Amygdala (tissue), 56 donors: ENCODE data around the gene NDUFS1.
A peak's percentile ranks its signal among the peaks of the same experiment; 100 is the strongest.
"Not testable (repeated sequence)": the region's sequence is repeated elsewhere in the genome, so short reads cannot be mapped to it uniquely, and the experiment has no call there.

ENCODE experiments used
- DNase-seq, 56 donors: peaks; one replicate each; lab custom pipeline; 2025; lab: John Stamatoyannopoulos, UW

The NDUFS1 gene

DNA sequence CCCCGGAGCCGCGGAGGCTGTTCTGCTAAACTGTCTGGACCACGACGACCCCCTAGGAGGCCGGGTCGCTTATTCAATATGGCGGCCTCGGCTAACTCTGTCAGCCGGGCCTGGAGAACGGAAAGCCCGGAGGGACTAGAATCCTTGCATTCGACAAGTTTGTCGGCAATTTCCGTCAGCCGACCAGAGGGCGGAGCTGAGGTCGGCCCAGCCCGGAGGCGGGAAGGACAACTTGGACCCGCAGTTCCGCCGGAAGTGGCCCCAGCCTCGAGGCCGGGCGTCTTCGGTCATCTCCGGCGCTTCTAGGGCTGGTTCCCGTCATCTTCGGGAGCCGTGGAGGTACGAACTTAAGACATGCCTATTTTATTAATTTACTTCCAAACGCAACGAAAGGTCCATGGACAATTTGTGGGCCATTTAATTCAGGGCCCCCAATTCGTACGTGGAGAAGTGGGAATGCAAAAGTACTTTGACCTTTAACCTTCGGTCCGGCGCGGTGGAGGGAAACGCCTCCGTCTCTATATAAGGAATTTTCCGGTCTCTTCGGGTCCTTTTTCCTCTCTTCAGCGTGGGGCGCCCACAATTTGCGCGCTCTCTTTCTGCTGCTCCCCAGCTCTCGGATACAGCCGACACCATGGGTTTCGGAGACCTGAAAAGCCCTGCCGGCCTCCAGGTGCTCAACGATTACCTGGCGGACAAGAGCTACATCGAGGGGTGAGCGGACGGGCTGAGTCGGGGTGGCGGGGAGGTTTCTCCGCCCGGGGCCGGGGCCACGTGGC lies at the start of gene NDUFS1, which contains the start of gene EEF1B2:
Gene NDUFS1, minus strand, starts transcription at position 99 of the 779 bp plus-strand sequence. CDS start 5,766 bp downstream, outside the sequence.
Gene EEF1B2, plus strand, starts transcription at position 550 of the 779 bp plus-strand sequence. Its CDS starts 85 bp downstream, at position 635.
- DNase-seq, result peak; percentile 78 to 99 (median 96)

DNA sequence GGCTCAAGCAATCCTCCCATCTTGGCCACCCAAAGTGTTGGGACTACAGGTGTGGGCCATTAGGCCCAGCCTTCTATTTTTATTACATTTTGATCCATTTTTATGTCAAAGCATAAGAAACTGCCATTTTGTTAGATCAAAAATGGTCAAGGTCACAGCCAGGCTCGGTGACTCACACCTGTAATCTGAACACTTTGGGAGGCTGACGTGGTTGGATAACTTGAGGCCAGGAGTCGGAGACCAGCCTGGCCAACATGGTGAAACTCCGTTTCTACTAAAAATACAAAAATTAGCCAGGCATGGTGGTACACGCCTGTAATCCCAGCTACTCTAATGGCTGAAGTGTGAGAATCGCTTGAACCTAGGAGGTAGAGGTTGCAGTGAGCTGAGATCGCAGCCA lies 49.7 kb upstream of the NDUFS1 start:
- DNase-seq, result no peak

DNA sequence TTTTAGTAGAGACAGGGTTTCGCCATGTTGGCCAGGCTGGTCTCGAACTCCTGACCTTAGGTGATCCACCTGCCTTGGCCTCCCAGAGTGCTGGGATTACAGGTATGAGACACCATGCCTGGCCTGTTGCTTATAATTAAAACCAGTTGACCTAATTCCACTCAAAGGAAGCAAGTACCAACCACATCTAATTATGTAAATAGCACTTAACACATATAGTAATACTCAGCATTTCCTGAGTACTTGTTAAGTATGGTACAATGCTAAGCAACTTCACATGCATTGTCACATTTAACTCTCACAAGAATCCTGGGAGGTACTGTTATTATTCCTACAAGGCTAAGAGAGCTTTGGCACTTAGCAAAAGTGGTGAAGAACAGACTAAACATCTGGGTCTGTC lies 48.1 kb upstream of the NDUFS1 start:
- not testable (repeated sequence) for DNase-seq

DNA sequence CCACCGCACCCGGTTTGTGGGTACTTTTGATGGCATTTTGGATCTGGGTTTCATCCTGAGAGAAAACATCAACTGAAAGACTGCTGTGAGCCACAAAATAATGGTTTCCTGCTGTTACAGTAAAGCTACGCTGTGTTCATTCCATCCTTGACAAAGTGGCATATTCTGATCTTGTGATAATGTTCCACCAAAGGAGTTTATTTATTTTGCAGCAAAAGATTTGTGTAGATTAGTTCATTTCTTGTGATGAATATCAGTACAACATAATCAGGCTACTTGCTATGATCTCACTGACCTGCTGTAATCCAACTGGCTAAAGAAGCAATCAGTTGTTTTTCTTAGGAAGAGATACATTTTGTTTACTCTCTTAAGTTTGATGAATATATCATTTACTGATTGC lies 45.5 kb upstream of the NDUFS1 start:
- DNase-seq, result no peak

DNA sequence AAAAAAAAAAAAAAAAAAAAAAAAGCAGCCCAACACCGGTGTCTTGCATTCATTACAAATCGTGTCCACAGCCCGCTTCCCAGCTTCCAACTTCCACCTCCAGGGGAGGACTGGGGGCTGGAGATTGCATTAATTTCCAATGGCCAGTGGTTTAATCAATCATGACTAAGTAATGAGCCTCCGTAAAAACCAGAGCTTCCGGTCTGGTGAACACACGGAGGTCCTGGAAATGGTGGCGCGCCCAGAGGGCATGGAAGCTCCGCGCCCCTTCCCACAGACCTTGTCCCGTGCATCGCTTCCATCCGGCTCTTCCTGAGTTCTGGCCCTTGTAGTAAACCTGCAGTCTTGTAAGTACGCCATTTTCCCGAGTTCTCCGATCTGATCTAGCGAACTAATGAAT lies 44.1 kb upstream of the NDUFS1 start:
- no peak for DNase-seq

DNA sequence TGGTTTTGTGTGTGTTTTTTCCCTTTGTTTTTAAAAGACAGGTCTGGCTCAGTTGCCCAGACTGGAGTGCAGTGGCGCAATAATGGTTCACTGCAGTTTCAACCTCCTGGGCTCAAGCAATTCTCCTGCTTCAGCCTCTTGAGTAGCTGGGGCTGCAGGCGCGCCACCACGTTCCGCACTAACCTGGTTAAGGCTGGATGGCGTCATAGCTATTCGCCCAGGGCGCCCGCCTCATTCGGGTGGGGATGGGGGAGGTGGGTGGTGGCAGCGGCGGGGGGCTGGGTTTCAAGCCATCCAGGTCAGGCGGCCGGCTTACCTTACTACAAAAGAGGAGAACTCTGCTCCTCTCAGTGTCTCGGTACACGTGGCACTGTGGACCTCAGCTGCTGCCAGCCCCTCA lies 43.2 kb upstream of the NDUFS1 start:
- no peak for DNase-seq

DNA sequence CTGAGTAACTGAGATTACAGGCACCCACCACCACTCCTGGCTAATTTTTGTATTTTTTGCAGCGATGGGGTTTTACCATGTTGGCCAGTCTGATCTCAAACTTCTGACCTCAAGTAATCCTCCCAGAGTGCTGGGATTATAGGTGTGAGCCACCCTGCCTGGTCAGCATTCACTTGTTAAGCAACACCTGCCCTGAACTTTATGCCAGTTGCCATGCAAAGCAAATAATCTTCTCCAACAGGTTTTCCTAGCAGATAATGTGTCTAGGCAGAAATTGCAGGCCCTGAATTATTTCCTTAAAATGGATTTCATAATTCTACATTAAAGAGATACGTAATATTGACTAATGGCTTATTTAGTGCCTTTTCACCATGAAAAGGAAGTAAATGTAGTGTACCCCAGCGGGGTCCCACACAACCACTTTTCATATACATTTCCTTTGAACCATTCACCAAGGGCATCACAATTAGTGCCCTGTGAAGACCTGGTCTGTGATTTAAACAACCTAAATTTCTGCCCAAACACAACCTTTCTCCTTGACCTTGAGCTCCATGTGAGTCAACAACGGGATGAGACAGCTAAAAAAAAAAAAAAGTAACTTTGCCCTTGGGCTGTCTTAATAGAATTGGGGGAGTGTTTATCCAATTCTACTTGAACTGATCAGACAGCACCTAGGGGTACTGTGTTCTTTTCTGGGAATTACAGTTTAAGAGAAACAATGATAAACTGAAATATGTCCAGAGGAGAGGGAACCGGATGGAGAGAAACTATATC lies 42.0 kb upstream of the NDUFS1 start:
- DNase-seq, result no peak

DNA sequence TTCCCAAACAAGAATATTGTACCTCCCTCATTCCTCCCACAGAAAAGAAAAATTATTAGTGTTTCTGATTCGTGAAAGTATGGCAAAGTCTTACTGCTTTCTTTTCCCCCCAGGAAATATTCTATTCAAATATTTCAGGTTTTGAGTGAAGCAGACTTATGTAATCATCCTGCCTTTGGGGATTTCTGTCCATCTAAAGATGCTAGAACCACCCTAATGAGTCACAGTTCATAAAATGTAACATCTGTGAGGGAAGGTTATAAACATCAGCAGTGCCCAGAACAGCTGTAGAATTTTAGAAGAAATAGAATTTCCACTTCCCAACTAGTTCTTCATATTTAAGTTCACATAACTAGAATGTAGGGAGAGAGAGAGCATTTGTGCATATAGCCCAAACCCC lies 39.4 kb upstream of the NDUFS1 start:
- DNase-seq, result no peak

DNA sequence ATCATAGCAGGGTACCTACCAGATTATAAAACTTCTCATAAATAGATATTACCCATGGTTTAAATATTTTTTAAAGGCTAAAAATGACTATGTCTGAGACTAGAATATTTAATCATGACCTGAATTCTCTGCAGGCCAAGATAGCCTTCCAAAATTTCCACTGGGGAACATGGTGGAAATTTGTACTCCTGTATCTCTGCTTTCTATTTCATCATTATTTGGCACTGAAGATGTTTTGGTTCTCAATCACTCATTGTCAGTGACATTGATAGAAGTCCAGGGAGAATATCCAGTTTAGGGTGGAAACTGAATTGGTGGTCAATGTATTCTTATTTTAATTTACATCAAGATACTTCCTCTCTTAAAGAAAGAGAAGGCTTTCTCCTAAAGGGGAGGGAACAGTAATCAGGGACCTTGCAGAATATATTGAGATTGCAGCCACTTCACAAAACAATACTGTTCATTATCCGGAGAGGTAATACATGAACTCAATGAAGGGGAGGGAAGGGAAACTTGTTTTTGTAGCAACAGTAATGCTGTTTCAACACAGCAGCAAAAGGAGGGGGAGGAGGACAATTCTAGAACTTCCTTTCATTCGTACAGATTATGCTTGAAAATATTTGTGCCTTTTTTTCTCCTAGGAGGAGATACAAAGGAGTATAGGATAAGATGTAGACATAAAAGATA lies 34.6 kb upstream of the NDUFS1 start:
- DNase-seq, result no peak

DNA sequence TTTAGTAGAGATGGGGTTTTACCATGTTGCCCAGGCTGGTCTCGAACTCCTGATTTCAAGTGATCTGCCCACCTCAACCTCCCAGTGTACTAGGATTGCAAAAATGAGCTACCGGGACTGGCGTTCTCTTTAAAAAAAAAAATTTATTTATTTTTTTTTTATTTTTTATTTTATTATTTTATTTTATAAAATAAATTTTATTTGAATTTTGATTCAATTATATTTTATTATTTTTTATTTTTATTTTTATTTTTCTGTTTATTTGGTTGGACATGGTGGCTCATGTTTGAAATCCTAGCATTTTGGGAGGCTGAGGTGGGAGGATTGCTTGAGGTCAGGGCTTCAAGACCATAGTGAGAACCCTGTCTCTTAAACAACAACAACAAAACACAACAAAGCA lies 32.9 kb upstream of the NDUFS1 start:
- DNase-seq, result no peak

DNA sequence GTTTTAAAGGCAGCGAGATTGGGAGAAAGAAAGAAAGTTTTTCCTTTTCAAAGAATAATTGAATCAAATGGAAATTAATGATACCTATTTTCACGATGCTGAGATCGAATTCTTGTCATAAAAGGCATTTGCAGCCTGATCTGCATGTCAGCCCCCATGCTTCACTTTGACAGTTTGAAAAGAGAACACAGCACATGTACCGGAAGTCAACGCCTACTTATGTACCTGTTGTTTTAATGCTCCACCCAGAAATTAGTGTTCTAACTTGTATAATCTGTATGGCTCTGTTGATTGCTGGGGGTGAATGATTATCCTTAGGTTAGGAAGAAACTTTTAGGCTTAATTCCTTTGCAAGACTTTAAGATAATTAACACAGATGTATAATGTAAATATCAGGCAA lies 31.4 kb upstream of the NDUFS1 start:
- no peak for DNase-seq

DNA sequence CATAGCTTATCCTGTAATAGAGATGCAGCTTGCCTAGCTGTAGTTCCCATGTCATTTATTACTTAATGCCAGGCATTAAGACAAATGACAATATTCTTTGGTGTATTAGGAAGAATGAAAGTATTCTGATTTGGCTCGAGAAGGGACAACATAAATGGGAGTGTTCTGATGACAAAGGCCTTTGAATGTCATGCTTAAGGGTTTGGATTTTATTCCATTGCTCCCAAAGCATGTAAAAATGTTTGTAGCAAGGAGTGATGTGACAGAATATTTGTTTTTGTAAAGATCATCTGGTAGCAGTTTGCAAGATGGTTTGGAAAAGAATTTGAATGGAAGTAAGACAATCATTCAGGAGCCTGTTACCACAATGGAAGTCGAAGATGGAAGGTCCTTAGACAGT lies 30.9 kb upstream of the NDUFS1 start:
- DNase-seq, result no peak

DNA sequence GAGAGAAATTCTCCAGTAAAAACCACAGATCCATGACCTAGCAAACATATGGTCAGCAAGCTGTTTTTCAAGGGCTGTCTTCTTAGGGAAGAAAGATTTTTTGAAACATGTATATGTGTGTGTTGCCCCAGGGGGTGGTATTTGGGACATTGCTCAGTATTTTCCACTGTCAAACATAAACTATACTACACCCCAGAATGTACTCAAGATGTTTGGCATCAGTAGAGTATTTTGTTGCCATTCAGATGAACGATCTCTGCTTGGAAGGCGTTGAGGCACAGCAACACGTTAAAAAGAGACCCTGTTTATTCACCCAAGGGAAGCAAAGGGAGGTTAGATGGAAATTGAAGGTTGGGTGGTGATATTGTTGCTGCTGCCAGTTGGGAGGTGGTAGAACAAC lies 30.4 kb upstream of the NDUFS1 start:
- no peak for DNase-seq

DNA sequence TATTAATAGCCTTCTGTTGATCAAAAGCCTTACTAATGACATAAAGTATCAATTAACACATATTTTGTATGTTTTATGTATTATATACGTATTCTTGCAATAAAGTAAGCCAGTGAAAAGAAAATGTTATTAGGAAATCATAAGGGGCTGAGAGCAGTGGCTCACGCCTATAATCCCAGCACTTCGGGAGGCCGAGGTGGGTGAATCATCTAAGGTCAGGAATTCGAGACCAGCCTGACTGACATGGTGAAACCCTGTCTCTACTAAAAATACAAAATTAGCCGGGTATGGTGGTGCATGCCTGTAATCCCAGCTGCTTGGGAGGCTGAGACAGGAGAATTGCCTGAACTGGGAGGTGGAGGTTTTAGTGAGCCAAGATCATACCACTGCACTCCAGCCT lies 22.3 kb upstream of the NDUFS1 start:
- not testable (repeated sequence) for DNase-seq

DNA sequence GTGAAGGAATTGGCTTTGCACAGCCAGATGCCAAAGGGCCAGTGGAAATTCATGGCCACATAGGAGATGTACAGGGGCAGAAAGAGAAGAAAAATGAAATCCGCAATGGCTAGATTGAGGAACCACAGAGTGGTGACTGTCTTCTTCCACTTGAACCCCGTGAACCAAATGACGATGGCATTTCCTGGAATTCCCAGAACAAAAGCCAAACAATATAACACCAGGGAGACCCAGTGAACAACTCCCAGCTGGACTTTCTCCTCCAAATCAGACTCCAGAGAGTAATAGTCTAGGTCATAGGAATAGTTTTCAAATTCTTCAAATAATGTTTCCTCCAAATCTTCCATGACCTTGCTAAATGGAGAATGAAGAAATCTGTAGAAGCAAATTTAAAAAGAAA lies 17.7 kb upstream of the NDUFS1 start:
- DNase-seq, result no peak

DNA sequence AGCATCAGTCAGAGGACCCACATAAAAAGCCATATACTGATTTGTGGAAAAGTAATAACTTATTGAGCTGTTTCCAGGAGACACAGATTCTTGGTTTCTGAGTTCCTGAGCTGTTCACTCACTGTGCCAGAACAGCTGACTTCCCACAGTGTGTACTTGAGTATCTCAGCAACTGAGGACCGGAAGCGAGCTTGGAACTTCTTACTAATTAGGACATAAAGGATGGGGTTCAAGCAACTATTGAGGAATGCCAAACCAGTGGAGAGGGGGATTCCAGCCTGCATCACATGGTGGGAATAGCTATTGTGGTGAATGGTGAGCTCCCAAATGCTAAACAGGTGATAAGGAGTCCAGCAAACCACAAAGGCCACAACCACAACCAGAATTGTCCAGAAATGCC lies 16.9 kb upstream of the NDUFS1 start:
- no peak for DNase-seq

DNA sequence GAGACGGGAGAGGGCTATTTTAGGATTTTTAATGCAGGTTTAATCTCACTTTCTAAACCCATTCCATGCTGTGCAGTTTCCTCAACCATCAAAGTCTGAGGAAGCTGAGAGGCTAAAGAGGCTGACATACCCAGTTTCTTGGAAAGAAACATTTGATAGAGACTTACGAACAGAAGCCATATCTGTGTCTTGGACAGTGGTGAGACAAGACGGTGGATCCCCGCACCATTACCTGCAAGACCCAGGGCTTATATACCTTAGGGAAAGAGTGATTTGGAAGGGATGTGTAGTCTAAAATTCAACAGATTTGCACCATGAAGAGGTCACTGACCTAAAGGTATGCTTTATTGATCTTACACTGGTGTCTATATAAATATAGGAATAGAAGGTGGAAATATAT lies 13.9 kb upstream of the NDUFS1 start:
- no peak for DNase-seq

DNA sequence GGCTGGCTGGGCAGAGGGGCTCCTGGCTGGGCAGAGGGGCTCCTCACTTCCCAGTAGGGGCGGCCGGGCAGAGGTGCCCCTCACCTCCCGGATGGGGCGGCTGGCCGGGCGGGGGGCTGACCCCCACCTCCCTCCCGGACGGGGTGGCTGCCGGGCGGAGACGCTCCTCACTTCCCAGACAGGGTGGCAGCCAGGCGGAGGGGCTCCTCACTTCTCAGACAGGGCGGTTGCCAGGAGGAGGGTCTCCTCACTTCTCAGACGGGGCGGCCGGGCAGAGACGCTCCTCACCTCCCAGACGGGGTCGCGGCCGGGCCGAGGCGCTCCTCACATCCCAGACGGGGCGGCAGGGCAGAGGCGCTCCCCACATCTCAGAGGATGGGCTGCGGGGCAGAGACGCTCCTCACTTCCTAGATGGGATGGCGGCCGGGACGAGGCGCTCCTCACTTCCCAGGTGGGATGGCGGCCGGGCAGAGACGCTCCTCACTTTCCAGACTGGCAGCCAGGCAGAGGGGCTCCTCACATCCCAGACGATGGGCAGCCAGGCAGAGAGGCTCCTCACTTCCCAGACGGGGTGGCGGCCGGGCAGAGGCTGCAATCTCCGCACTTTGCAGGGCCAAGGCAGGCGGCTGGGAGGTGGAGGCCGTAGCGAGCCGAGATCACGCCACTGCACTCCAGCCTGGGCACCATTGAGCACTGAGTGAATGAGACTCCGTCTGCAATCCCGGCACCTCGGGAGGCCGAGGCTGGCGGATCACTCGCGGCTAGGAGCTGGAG lies 12.6 kb upstream of the NDUFS1 start:
- DNase-seq, result not testable (repeated sequence)

DNA sequence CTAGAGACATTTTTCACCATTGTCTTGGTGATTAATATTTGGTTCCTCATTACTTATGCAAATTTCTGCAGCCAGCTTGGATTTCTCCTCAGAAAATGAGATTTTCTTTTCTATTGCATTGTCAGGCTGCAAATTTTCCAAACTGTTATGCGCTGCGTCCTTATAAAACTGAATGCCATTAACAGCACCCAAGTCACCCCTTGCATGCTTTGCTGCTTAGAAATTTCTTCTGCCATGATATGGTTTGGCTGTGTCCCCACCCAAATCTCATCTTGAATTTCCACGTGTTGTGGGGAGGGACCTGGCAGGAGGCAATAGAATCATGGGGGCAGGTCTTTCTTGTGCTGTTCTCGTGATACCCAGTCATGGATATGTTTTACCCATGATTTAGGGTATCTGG lies 9.0 kb upstream of the NDUFS1 start:
- DNase-seq, result not testable (repeated sequence)

DNA sequence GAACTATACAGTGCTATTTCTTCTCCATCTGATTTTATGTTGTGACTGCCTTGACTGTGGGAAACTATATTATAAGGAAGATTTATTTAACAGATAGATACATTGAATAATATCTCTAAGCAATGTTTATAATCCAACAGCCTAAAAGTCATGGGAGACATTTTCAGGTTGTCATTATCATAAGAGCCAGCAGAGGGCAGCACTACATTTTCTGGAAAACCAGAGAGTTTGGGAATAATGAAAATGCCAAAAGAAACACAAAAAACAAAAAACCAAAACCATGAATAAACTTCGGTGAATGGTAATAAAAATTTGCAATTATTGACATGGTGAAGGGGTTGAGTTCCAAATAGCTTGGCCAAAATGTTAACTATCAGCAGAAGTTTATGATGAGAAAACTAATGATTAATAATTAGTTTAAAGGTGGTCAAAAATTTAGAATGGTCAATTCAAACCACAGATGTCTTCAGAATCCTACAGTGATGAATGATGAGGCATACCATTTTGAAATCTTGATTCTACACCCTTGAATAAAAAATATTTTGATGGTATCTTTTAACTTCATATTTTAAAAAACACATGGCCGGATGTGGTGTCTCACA lies 5.1 kb upstream of the NDUFS1 start:
- DNase-seq, result peak in 15 of 56 donors; percentile 0 to 74 (median 9)
